HCT116 (cell line): ENCODE measurements around the gene RYR3. TPM values are rescaled to one million over a fixed set of nuclear protein-coding genes. Genes with fewer than 3 reads are reported as not detected.

Experiments used
- ATAC-seq: fragments of 200-7000 bp; cut with Tn5 transposase; 2 replicates; pipeline ENCODE4 v1.9.1; 2020; ENCODE audit warnings: mild to moderate bottlenecking, moderate library complexity
- BruUV-seq: library from RNA; stranded (reverse); fragments of 400-500 nt; replicated peaks from 2 replicates; lab custom pipeline; 2021; lab: Mats Ljungman, UMichigan
- CTCF ChIA-PET: fragments of 300-600 bp; sonication (Branson Sonifier 250); formaldehyde crosslinking; loops from one replicate; lab custom pipeline; 2021; ENCODE audit warnings: antibody characterized with exemption; lab: Charles Lee
- POLR2A ChIA-PET: fragments of 300-600, 350-600 bp; sonication (Branson Sonifier 250); formaldehyde crosslinking; loops from one replicate; lab custom pipeline; 2021; ENCODE audit warnings: antibody characterized with exemption; lab: Charles Lee
- RAD21 ChIA-PET, 2 experiments: fragments of 300-600 bp; sonication (Branson Sonifier 250); formaldehyde crosslinking; loops; one replicate each; lab custom pipeline; 2023; ENCODE audit warnings: low total read pairs in 2 of 2; ENCODE audit not compliant: uncharacterized antibody in 2 of 2, unreplicated experiment in 2 of 2, low non-redundant PET in 1 of 2; lab: Charles Lee
- DNase-seq: peaks from one replicate; pipeline ENCODE4 v3.0.0-alpha.2; 2010; ENCODE audit warnings: low read depth, low spot score
- H2AFZ ChIP-seq: fragments of 200-600 bp; shearing (Covaris generic), sonication (generic); 2 replicates; pipeline ENCODE4 v1.6.1; 2017; ENCODE audit warnings: low read depth, mixed run types, mixed read lengths, antibody characterized with exemption, low read length; ENCODE audit not compliant: poor library complexity, severe bottlenecking
- H3K27ac ChIP-seq: 2 replicates; pipeline ENCODE4 v1.5.1; 2012; ENCODE audit warnings: low read depth, low read length
- H3K27me3 ChIP-seq: fragments of 200-600 bp; sonication (generic); 2 replicates; pipeline ENCODE4 v1.6.1; 2016; ENCODE audit warnings: mixed run types, low read length, mixed read lengths; ENCODE audit not compliant: insufficient read depth
- H3K36me3 ChIP-seq, 2 experiments: fragments of 200-500 bp in 1 of 2; fragments of 200-600 bp in 1 of 2; sonication (Bioruptor generic) in 1 of 2; sonication (generic) in 1 of 2; 2 replicates each; pipeline versions ENCODE4 v1.5.1 to v1.6.1; 2014 to 2016; ENCODE audit warnings: low read length in 2 of 2, inconsistent platforms in 1 of 2, mixed read lengths in 1 of 2, mixed run types in 1 of 2; ENCODE audit not compliant: insufficient read depth in 2 of 2, control insufficient read depth in 1 of 2
- H3K4me1 ChIP-seq, 2 experiments: fragments of 200-600 bp in 1 of 2; sonication (generic) in 1 of 2; 2 replicates each; pipeline versions ENCODE4 v1.5.1 to v1.6.1; 2012 to 2017; ENCODE audit warnings: low read length in 2 of 2, inconsistent platforms in 1 of 2, mild to moderate bottlenecking in 1 of 2, mixed read lengths in 1 of 2, mixed run types in 1 of 2, moderate library complexity in 1 of 2; ENCODE audit not compliant: insufficient read depth in 2 of 2, control insufficient read depth in 1 of 2
- H3K4me2 ChIP-seq: fragments of 200-600 bp; sonication (generic); 2 replicates; pipeline ENCODE4 v1.6.1; 2017; ENCODE audit warnings: mixed run types, low read length, mixed read lengths
- H3K4me3 ChIP-seq, 2 experiments: fragments of 200-600 bp in 1 of 2; sonication (generic) in 1 of 2; replicated peaks in 1 of 2; 2 replicates each; pipeline ENCODE4 v1.5.1; 2011 to 2016; ENCODE audit warnings: low read length in 2 of 2, control low read depth in 1 of 2, low read depth in 1 of 2, mild to moderate bottlenecking in 1 of 2, mixed read lengths in 1 of 2, mixed run types in 1 of 2
- H3K79me2 ChIP-seq: fragments of 200-600 bp; sonication (generic); 2 replicates; pipeline ENCODE4 v1.6.1; 2017; ENCODE audit warnings: mild to moderate bottlenecking, mixed run types, low read length, moderate library complexity, mixed read lengths; ENCODE audit not compliant: insufficient read depth
- H3K9ac ChIP-seq: fragments of 200-600 bp; sonication (generic); 2 replicates; pipeline ENCODE4 v1.6.1; 2016; ENCODE audit warnings: low read length, mixed read lengths
- H3K9me2 ChIP-seq: fragments of 200-600 bp; sonication (generic), shearing (Covaris generic); 2 replicates; pipeline ENCODE4 v1.6.1; 2017; ENCODE audit warnings: mixed run types, mild to moderate bottlenecking, moderate library complexity; ENCODE audit not compliant: insufficient read depth
- H3K9me3 ChIP-seq, 2 experiments: fragments of 200-500 bp in 1 of 2; fragments of 200-600 bp in 1 of 2; sonication (Bioruptor generic) in 1 of 2; sonication (generic) in 1 of 2; 2 replicates each; pipeline ENCODE4 v1.6.1; 2014 to 2017; ENCODE audit warnings: low read length in 2 of 2, mixed read lengths in 2 of 2, inconsistent platforms in 1 of 2, low read depth in 1 of 2, mild to moderate bottlenecking in 1 of 2, mixed run types in 1 of 2, moderate library complexity in 1 of 2; ENCODE audit not compliant: control insufficient read depth in 1 of 2, insufficient read depth in 1 of 2
- H4K20me1 ChIP-seq: fragments of 200-600 bp; sonication (generic), shearing (Covaris generic); 2 replicates; pipeline ENCODE4 v1.6.1; 2017; ENCODE audit warnings: mixed run types, mild to moderate bottlenecking, moderate library complexity; ENCODE audit not compliant: insufficient read depth
- CEBPB ChIP-seq: IDR thresholded peaks from 2 replicates; pipeline ENCODE4 v1.6.1; 2012; ENCODE audit warnings: low read depth
- CTCF ChIP-seq, 3 experiments: fragments of 200-600 bp in 1 of 3; sonication (generic) in 1 of 3; IDR thresholded peaks in 2 of 3; conservative IDR thresholded peaks in 1 of 3; 2 replicates each; pipeline ENCODE4 v1.5.1; 2012 to 2017; ENCODE audit warnings: low read depth in 2 of 3, low read length in 2 of 3, antibody characterized with exemption in 1 of 3, borderline replicate concordance in 1 of 3, control low read depth in 1 of 3, mild to moderate bottlenecking in 1 of 3, mixed read lengths in 1 of 3, mixed run types in 1 of 3, moderate library complexity in 1 of 3; ENCODE audit not compliant: insufficient read depth in 1 of 3
- EGR1 ChIP-seq: IDR thresholded peaks from 2 replicates; pipeline ENCODE4 v1.6.1; 2012; ENCODE audit warnings: low read depth
- ELF1 ChIP-seq: IDR thresholded peaks from 2 replicates; pipeline ENCODE4 v1.6.1; 2012; ENCODE audit warnings: low read depth, borderline replicate concordance
- EZH2 ChIP-seq: fragments of 200-600 bp; sonication (generic); IDR thresholded peaks from 2 replicates; pipeline ENCODE4 v1.6.1; 2017; ENCODE audit warnings: antibody characterized with exemption, mixed run types
- FOSL1 ChIP-seq: IDR thresholded peaks from 2 replicates; pipeline ENCODE4 v1.6.1; 2012; ENCODE audit warnings: low read depth
- POLR2AphosphoS5 ChIP-seq: IDR thresholded peaks from 2 replicates; pipeline ENCODE4 v1.6.1; 2011; ENCODE audit warnings: mild to moderate bottlenecking, low read depth, low read length, moderate library complexity
- RAD21 ChIP-seq: IDR thresholded peaks from 2 replicates; pipeline ENCODE4 v1.6.1; 2012; ENCODE audit warnings: low read depth, mild to moderate bottlenecking
- SIN3A ChIP-seq: IDR thresholded peaks from 2 replicates; pipeline ENCODE4 v1.6.1; 2012; ENCODE audit warnings: low read depth
- SRF ChIP-seq: IDR thresholded peaks from 2 replicates; pipeline ENCODE4 v1.6.1; 2012; ENCODE audit warnings: low read depth
- TCF7L2 ChIP-seq: IDR thresholded peaks from 2 replicates; pipeline ENCODE4 v1.7.0; 2011; ENCODE audit warnings: borderline replicate concordance, inconsistent platforms; ENCODE audit not compliant: insufficient read depth, insufficient read length; ENCODE audit errors: extremely low read depth
- ZNF274 ChIP-seq: fragments of 200-500 bp; sonication (Bioruptor generic); IDR thresholded peaks from 2 replicates; pipeline ENCODE4 v1.6.1; 2014; ENCODE audit warnings: mild to moderate bottlenecking, low read depth, low read length, inconsistent platforms
- intact Hi-C: fragments of 100-400 bp; cut with micrococcal nuclease; formaldehyde crosslinking; loops from 2 replicates; pipeline ENCODE4 v1.10.0; 2022
- total RNA-seq: library from RNA; stranded (reverse); gene quantifications from one replicate; pipeline ENCODE4 v1.2.1, GENCODE V29; 2021; ENCODE audit not compliant: unreplicated experiment
- TF ChIP-seq, protein P1 (sequence below): IDR thresholded peaks from 2 replicates; pipeline ENCODE4 v1.6.1; 2012
- TF ChIP-seq, protein P2 (sequence below): IDR thresholded peaks from 2 replicates; pipeline ENCODE4 v1.6.1; 2011; ENCODE audit warnings: mild to moderate bottlenecking, low read length, moderate library complexity; ENCODE audit not compliant: insufficient replicate concordance; ENCODE audit errors: extremely low read depth

The RYR3 gene
- total RNA-seq, 1 experiment from 2014 or later = not detected

DNA sequence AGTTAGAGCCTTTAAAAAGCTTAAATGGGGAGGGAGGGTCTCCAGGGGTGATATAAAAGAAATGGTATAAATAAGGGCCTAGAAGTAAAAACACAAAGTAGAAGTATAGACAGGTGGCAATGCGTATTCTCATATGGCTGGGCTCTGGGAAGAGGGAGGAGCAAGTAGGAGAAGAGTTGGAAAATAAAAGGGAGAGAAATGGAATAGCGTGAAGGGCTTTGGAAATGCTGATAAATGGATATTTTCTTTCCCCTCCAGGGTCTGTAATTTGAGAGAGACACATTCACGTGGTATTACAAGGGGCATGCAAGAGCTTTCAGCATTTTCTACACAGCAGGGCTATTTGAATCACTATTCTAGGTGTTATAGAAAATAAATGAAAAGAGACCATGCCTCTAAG, 313.7 kb downstream of the RYR3 start:
- Histone ChIP-seq H3K9me3 (no peaks in the 10 kb centered on the region), H3K27me3 (peaks cover 59% of the 10 kb centered on the region), H3K36me3 (no peaks in the 10 kb centered on the region), H4K20me1 (no peaks in the 10 kb centered on the region), H3K4me2 (no peak overlapping the region), H3K4me3 (no peak overlapping the region), H3K9ac (no peak overlapping the region), H3K9me2 (no peaks in the 10 kb centered on the region), H3K27ac (no peak overlapping the region), H3K4me1 (no peaks in the 10 kb centered on the region), H3K79me2 (no peaks in the 10 kb centered on the region), H2AFZ (no peak overlapping the region)
- RAD21 ChIA-PET = no interaction called here
- TF ChIP-seq TCF7L2 = no peak
- TF ChIP-seq SIN3A = no peak
- TF ChIP-seq CEBPB = no peak
- TF ChIP-seq, protein P1, sequence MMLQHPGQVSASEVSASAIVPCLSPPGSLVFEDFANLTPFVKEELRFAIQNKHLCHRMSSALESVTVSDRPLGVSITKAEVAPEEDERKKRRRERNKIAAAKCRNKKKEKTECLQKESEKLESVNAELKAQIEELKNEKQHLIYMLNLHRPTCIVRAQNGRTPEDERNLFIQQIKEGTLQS = no peak
- TF ChIP-seq EGR1 = no peak
- no peak for TF ChIP-seq SRF
- TF ChIP-seq FOSL1 = no peak
- no peak for TF ChIP-seq ELF1
- BruUV-seq = no TSS peak
- ATAC-seq (no peak), DNase-seq (no peak)
- POLR2A ChIA-PET = no interaction called here
- intact Hi-C loops = no loop called here
- CTCF ChIA-PET = no interaction called here

DNA sequence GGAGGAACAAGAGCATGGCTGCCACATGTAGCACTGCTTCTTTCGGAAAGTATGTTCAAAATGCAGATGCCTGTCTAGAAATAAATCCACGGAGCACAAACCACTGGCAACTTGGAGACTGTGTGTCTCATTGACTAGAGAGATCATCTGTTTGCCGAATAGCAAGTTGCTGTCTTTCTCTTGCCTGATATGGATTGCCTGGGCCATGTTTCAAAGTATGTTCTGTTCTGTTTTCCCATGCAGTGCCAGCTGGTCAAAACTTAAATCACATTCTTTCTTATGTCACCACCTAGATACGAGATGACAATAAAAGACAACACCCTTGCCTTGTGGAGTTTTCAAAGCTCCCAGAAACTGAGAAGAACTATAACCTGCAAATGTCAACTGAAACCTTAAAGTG, 318.9 kb downstream of the RYR3 start:
- intact Hi-C loops = no loop called here
- no TSS peak for BruUV-seq
- Histone ChIP-seq H3K79me2 (no peaks in the 10 kb centered on the region), H3K9me2 (no peaks in the 10 kb centered on the region), H3K36me3 (no peaks in the 10 kb centered on the region), H3K9me3 (no peaks in the 10 kb centered on the region), H3K4me2 (no peak overlapping the region), H3K27ac (no peak overlapping the region), H3K27me3 (peaks cover 83% of the 10 kb centered on the region), H2AFZ (no peak overlapping the region), H3K4me1 (no peaks in the 10 kb centered on the region), H4K20me1 (no peaks in the 10 kb centered on the region), H3K4me3 (no peak overlapping the region), H3K9ac (no peak overlapping the region)
- RAD21 ChIA-PET = no interaction called here
- ATAC-seq (no peak), DNase-seq (no peak)
- CTCF ChIA-PET = no interaction called here
- POLR2A ChIA-PET = no interaction called here
- TF ChIP-seq EZH2 = no peak
- TF ChIP-seq CEBPB = no peak
- TF ChIP-seq ZNF274 = no peak
- no peak for TF ChIP-seq POLR2AphosphoS5
- no peak for TF ChIP-seq TCF7L2
- TF ChIP-seq CTCF (IDR thresholded peaks at IDR 0.05 in 2 of 3, conservative IDR thresholded peaks at IDR 0.05 in 1 of 3; ENCODE audit: borderline replicate concordance in 1 of 3, insufficient read depth in 1 of 3, low read depth in 2 of 3, low read length in 2 of 3) = no peak
- TF ChIP-seq, protein P2, sequence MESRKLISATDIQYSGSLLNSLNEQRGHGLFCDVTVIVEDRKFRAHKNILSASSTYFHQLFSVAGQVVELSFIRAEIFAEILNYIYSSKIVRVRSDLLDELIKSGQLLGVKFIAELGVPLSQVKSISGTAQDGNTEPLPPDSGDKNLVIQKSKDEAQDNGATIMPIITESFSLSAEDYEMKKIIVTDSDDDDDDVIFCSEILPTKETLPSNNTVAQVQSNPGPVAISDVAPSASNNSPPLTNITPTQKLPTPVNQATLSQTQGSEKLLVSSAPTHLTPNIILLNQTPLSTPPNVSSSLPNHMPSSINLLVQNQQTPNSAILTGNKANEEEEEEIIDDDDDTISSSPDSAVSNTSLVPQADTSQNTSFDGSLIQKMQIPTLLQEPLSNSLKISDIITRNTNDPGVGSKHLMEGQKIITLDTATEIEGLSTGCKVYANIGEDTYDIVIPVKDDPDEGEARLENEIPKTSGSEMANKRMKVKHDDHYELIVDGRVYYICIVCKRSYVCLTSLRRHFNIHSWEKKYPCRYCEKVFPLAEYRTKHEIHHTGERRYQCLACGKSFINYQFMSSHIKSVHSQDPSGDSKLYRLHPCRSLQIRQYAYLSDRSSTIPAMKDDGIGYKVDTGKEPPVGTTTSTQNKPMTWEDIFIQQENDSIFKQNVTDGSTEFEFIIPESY = no peak
- no peak for TF ChIP-seq RAD21
- TF ChIP-seq, protein P1 = no peak
